ENCODE measurements around the gene RPS15. TPM values are rescaled to one million over a fixed set of nuclear protein-coding genes. Genes with fewer than 3 reads are reported as not detected.

RPS15 gene
- total and polyA plus RNA-seq, 10 of the 15 experiments (the other 5 are each of a cell fraction or from before 2014, with no cell fraction given): 559 to 3,158 (median 1,413) TPM

DNA sequence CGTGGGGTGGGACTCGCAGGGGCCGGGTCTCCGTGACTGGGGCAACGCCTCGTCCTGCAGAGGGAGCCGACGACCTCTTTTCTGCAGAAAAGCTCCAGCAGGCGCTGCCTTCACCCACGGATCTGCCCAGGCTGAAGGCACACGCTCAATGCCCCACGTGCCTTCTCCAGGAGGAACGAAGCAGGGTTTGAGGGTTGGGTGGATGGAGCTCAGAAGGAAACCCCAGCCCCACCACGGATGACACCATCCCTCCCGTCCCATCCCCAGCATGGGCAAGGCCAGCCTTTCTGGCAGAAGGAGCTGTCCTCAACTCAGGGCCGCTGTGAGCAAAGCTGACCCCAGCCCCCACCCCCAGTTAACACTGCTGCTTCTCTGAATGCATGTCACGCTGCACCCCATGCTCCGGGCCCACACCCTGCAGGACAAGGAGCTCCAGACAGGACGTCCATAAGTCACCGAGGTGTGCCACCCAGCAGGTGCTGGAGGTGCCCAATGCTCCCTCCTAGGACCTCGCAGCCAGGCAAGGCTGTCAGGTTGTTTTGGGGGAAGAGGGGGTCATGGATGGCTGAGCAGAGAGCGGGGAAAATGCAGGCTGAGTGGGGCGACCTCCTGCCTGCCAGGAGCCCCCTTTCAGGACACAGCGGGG is 33.4 kb downstream of the RPS15 start (continued):
- TF ChIP-seq SIN3A (IDR thresholded peaks at IDR 0.05; ENCODE audit: low read depth, low read length) (no peak), ZNF622 (IDR thresholded peaks at IDR 0.05) (no peak), RELA (IDR thresholded peaks at IDR 0.05; ENCODE audit: borderline replicate concordance, partially characterized antibody) (no peak), ASH2L (IDR thresholded peaks at IDR 0.05; ENCODE audit: borderline replicate concordance, low read depth) (no peak), RUNX3 (IDR thresholded peaks at IDR 0.05; ENCODE audit: low read length) (no peak)
- TF ChIP-seq, protein P1, sequence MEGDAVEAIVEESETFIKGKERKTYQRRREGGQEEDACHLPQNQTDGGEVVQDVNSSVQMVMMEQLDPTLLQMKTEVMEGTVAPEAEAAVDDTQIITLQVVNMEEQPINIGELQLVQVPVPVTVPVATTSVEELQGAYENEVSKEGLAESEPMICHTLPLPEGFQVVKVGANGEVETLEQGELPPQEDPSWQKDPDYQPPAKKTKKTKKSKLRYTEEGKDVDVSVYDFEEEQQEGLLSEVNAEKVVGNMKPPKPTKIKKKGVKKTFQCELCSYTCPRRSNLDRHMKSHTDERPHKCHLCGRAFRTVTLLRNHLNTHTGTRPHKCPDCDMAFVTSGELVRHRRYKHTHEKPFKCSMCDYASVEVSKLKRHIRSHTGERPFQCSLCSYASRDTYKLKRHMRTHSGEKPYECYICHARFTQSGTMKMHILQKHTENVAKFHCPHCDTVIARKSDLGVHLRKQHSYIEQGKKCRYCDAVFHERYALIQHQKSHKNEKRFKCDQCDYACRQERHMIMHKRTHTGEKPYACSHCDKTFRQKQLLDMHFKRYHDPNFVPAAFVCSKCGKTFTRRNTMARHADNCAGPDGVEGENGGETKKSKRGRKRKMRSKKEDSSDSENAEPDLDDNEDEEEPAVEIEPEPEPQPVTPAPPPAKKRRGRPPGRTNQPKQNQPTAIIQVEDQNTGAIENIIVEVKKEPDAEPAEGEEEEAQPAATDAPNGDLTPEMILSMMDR (IDR thresholded peaks at IDR 0.05 in 2 of 3, conservative IDR thresholded peaks at IDR 0.05 in 1 of 3; ENCODE audit: control insufficient read depth in 2 of 3, extremely low read depth in 1 of 3, insufficient read depth in 1 of 3, low read depth in 3 of 3, low read length in 3 of 3): 0 out of 6 replicates have a peak, but pooled peaks of 2 of the 3 experiments have one; percentile 6

DNA sequence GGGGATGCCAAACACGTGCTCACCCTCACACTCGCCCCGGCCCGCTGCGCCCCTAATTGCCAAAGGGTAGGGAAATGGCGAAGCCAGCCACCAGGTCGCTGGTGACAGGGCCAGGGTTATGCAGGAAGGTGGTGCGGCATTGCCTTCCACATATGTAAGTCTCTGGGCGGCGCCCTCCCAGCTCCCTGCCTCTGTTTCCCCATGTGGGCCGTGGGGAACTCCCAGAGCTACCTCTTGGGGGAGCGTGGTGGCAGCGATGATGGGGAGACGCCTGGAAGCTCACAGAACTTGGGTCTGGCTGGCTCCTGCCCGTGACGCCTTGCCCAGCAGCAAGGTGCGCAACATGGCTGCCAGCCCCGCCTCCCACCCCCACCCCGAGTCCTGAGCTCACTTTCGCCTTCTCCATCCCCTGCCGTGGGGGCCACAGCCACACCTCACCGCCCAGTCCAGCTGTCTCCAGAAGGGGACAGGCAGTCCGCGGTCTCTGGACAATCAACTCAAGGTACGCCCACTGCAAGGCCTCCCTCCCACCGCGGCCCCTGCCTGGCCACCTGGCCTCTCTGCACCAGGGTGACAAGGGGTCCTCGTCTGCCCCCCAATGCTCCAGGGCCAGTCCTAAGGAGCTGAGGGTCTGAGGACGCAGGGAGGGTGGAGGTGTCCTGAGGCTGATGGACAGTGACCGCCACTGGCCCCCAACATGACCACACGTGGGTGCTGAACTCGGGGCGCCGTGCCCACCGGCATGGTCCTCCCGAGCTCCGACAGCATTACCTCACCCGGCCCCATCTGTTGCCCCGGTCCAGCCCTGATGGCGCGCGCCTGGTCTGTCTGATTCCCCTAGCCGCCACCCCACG is 34.3 kb downstream of the RPS15 start:
- Histone ChIP-seq H3K9me3 (replicated peaks; ENCODE audit: control insufficient read depth, insufficient read depth, low read length) (no peaks in the 10 kb centered on the region), H3K36me3 (ENCODE audit: control insufficient read depth in 2 of 2, insufficient read depth in 2 of 2, low read length in 1 of 2) (no peaks in the 10 kb centered on the region), H3K9ac (ENCODE audit: control insufficient read depth, insufficient read depth, low read length) (no peak overlapping the region), H2AFZ (ENCODE audit: control insufficient read depth, low read depth, low read length) (no peak overlapping the region), H3K79me2 (ENCODE audit: control insufficient read depth, insufficient read depth, low read length) (no peaks in the 10 kb centered on the region; the same call in none of the 2 replicates), H3K4me3 (no peak overlapping the region), H3K27me3 (replicated peaks in 1 of 2; ENCODE audit: control insufficient read depth in 2 of 2, insufficient read depth in 2 of 2, low read length in 1 of 2) (peaks cover 7 to 27% of the 10 kb centered on the region in 2 experiments), H3K4me1 (ENCODE audit: control insufficient read depth, insufficient read depth, low read length) (peaks cover 7% of the 10 kb centered on the region), H3K4me2 (ENCODE audit: control insufficient read depth, insufficient read depth) (no peak overlapping the region), H4K20me1 (ENCODE audit: control insufficient read depth, insufficient read depth) (peaks cover 7% of the 10 kb centered on the region), H3K27ac (ENCODE audit: control insufficient read depth, insufficient read depth) (no peak overlapping the region)
- intact Hi-C loops (cut with micrococcal nuclease; ENCODE audit: unreplicated experiment) (no loop called here), in situ Hi-C loops (cut with MboI) (no loop called here)
- ChIA-PET POLR2A (no interaction called here), CTCF (no interaction called here), RAD21 (ENCODE audit: unreplicated experiment) (no interaction called here), SMC1A (ENCODE audit: uncharacterized antibody, unreplicated experiment) (no interaction called here)
- ATAC-seq (no peak), DNase-seq (ENCODE audit: low read depth, low spot score) (no peak), FAIRE-seq (no peak)
- BruUV-seq (replicated peaks): no TSS peak
- TF ChIP-seq NFIC (IDR thresholded peaks at IDR 0.05; ENCODE audit: low read depth, low read length): no peak
- TF ChIP-seq ZNF217 (IDR thresholded peaks at IDR 0.05): no peak
- no peak for TF ChIP-seq NFYA (IDR thresholded peaks at IDR 0.05; ENCODE audit: borderline replicate concordance, low read depth, low read length)
- TF ChIP-seq POLR2AphosphoS2 (IDR thresholded peaks at IDR 0.05; ENCODE audit: low read depth, low read length): peak; percentile 42; the same call in 1 of the 2 replicates
- peak; percentile 69 for TF ChIP-seq POLR2A (IDR thresholded peaks at IDR 0.05; ENCODE audit: low read depth, low read length)
- WGBS (ENCODE audit: insufficient coverage, insufficient replicate concordance, low lambda C conversion rate, missing lambda C conversion rate): 79% methylated on average over 41 of the region's 44 CpGs
